GM23338 (cell line): ENCODE results near the gene C5AR1. TPM values are rescaled to one million over a fixed set of nuclear protein-coding genes. Genes with fewer than 3 reads are reported as not detected.

Experiments
- ATAC-seq: fragments of 200-7000 bp; cut with Tn5 transposase; 3 replicates; pipeline ENCODE4 v1.9.1; 2020
- DNase-seq: peaks from one replicate; pipeline ENCODE4 v3.0.0-alpha.2; 2015; ENCODE audit warnings: low spot score
- H2AFZ ChIP-seq: fragments of 200-600 bp; sonication (generic); 2 replicates; pipeline ENCODE4 v1.8.0; 2016; ENCODE audit warnings: antibody characterized with exemption, mild to moderate bottlenecking, moderate library complexity
- H3F3A ChIP-seq: fragments of 200-600 bp; sonication (generic); replicated peaks from 2 replicates; pipeline ENCODE4 v1.8.0; 2017; ENCODE audit warnings: antibody characterized with exemption, mixed run types, low read depth
- H3K27ac ChIP-seq: fragments of 200-600 bp; sonication (generic); 2 replicates; pipeline ENCODE4 v1.6.1; 2016; ENCODE audit warnings: low read depth
- H3K27me3 ChIP-seq: fragments of 200-600 bp; sonication (generic); 2 replicates; pipeline ENCODE4 v1.8.0; 2016; ENCODE audit warnings: mild to moderate bottlenecking, mixed run types, moderate library complexity; ENCODE audit not compliant: insufficient read depth
- H3K36me3 ChIP-seq: fragments of 200-600 bp; sonication (generic); 2 replicates; pipeline ENCODE4 v1.8.0; 2016; ENCODE audit warnings: mild to moderate bottlenecking; ENCODE audit not compliant: insufficient read depth
- H3K4me1 ChIP-seq: fragments of 200-600 bp; sonication (generic); 2 replicates; pipeline ENCODE4 v1.8.0; 2016; ENCODE audit warnings: mild to moderate bottlenecking, moderate library complexity; ENCODE audit not compliant: insufficient read depth
- H3K4me2 ChIP-seq: fragments of 200-600 bp; sonication (generic); 2 replicates; pipeline ENCODE4 v1.7.1; 2017; ENCODE audit warnings: mixed run types
- H3K4me3 ChIP-seq: fragments of 200-600 bp; sonication (generic); 2 replicates; pipeline ENCODE4 v1.6.1; 2016; ENCODE audit warnings: mixed run types
- H3K79me2 ChIP-seq: fragments of 200-600 bp; sonication (generic); replicated peaks from 2 replicates; pipeline ENCODE4 v1.8.0; 2017; ENCODE audit warnings: mild to moderate bottlenecking; ENCODE audit not compliant: insufficient read depth
- H3K9me2 ChIP-seq: fragments of 200-600 bp; sonication (generic); 2 replicates; pipeline ENCODE4 v1.8.0; 2017; ENCODE audit not compliant: insufficient read depth
- H4K20me1 ChIP-seq: fragments of 200-600 bp; sonication (generic); replicated peaks from 2 replicates; pipeline ENCODE4 v1.8.0; 2017; ENCODE audit warnings: mild to moderate bottlenecking; ENCODE audit not compliant: insufficient read depth
- H3K27ac Mint-ChIP-seq: 2 replicates; pipeline ENCODE4 v1.8.0; 2020; ENCODE audit warnings: inconsistent platforms, mild to moderate bottlenecking, moderate library complexity, mixed read lengths
- H3K27me3 Mint-ChIP-seq: 3 replicates; pipeline ENCODE4 v1.8.0; 2022; ENCODE audit warnings: low read depth, mild to moderate bottlenecking, moderate library complexity, mixed read lengths, inconsistent platforms; ENCODE audit not compliant: insufficient read depth, poor library complexity
- H3K36me3 Mint-ChIP-seq: 3 replicates; pipeline ENCODE4 v1.8.0; 2021; ENCODE audit warnings: low read depth, mild to moderate bottlenecking, inconsistent platforms, moderate library complexity, mixed read lengths
- H3K4me1 Mint-ChIP-seq: 3 replicates; pipeline ENCODE4 v1.8.0; 2020; ENCODE audit warnings: mild to moderate bottlenecking, inconsistent platforms, mixed read lengths
- H3K4me3 Mint-ChIP-seq: 3 replicates; pipeline ENCODE4 v1.8.0; 2021; ENCODE audit warnings: moderate library complexity, mild to moderate bottlenecking, inconsistent platforms, mixed read lengths
- H3K9me3 Mint-ChIP-seq: 3 replicates; pipeline ENCODE4 v1.8.0; 2020; ENCODE audit warnings: moderate library complexity, mild to moderate bottlenecking, inconsistent platforms, mixed read lengths
- CREB1 ChIP-seq: fragments of 250-450 bp; sonication (Bioruptor Pico); IDR thresholded peaks from 2 replicates; pipeline ENCODE4 v1.5.0; 2020; ENCODE audit warnings: low read depth, mild to moderate bottlenecking, moderate library complexity
- CTCF ChIP-seq, 2 experiments: fragments of 200-600 bp in 1 of 2; sonication (generic) in 1 of 2; conservative IDR thresholded peaks; 2 replicates each; pipeline versions ENCODE4 v1.5.1 to v1.6.1; 2016 to 2017; ENCODE audit warnings: antibody characterized with exemption in 2 of 2, low read depth in 2 of 2, mild to moderate bottlenecking in 2 of 2, moderate library complexity in 1 of 2
- ETS1 ChIP-seq: IDR thresholded peaks from 2 replicates; pipeline ENCODE4 v1.6.1; 2016; ENCODE audit warnings: antibody characterized with exemption
- EZH2 ChIP-seq: fragments of 200-600 bp; sonication (generic); IDR thresholded peaks from one replicate; pipeline ENCODE4 v1.8.0; 2017; ENCODE audit warnings: antibody characterized with exemption, mild to moderate bottlenecking, low read depth; ENCODE audit not compliant: unreplicated experiment
- EZH2phosphoT487 ChIP-seq: fragments of 200-600 bp; sonication (generic); IDR thresholded peaks from one replicate; pipeline ENCODE4 v1.8.1; 2018; ENCODE audit warnings: antibody characterized with exemption; ENCODE audit not compliant: unreplicated experiment
- JUNB ChIP-seq: IDR thresholded peaks from one replicate; pipeline ENCODE4 v1.6.1; 2016; ENCODE audit warnings: antibody characterized with exemption; ENCODE audit not compliant: unreplicated experiment
- NANOG ChIP-seq: IDR thresholded peaks from 2 replicates; pipeline ENCODE4 v1.6.1; 2016; ENCODE audit warnings: antibody characterized with exemption, borderline replicate concordance
- POLR2AphosphoS5 ChIP-seq: IDR thresholded peaks from 2 replicates; pipeline ENCODE4 v1.6.1; 2016; ENCODE audit warnings: antibody characterized with exemption, low read depth
- REST ChIP-seq: IDR thresholded peaks from one replicate; pipeline ENCODE4 v1.6.1; 2018; ENCODE audit warnings: antibody characterized with exemption; ENCODE audit not compliant: unreplicated experiment
- STAT1 ChIP-seq: IDR thresholded peaks from one replicate; pipeline ENCODE4 v1.6.1; 2016; ENCODE audit warnings: antibody characterized with exemption; ENCODE audit not compliant: unreplicated experiment
- ZNF114 ChIP-seq: fragments of 250-450 bp; sonication (Bioruptor Pico); IDR thresholded peaks from 2 replicates; pipeline ENCODE4 v1.5.0; 2020; ENCODE audit warnings: mild to moderate bottlenecking, moderate library complexity
- ZNF331 ChIP-seq: fragments of 250-450 bp; sonication (Bioruptor Pico); IDR thresholded peaks from 2 replicates; pipeline ENCODE4 v1.5.0; 2020; ENCODE audit warnings: low read depth, mild to moderate bottlenecking, moderate library complexity
- ZNF462 ChIP-seq: fragments of 250-450 bp; sonication (Bioruptor Pico); IDR thresholded peaks from 2 replicates; pipeline ENCODE4 v1.5.0; 2020; ENCODE audit warnings: mild to moderate bottlenecking, moderate library complexity
- polyA plus RNA-seq: library from polyadenylated mRNA; unstranded; fragments of >200 nt; fragmentation: Nextera tagmentation; extraction: Ambion mirVana; gene quantifications from 2 replicates; pipeline ENCODE4 v1.2.1, GENCODE V29; 2016
- total RNA-seq: library from RNA; depleted of rRNA; stranded (reverse); fragments of >200 nt; shearing (Covaris generic); gene quantifications from 2 replicates; pipeline ENCODE4 v1.2.3, GENCODE V29; 2014

C5AR1 gene
- total and polyA plus RNA-seq, 2 experiments from 2014 or later, result 0.08 TPM; not detected in 1

GRCh38 chr19:47323872-47324271 is 14.2 kb downstream of the C5AR1 start:
- ATAC-seq (no peak; the same call in 2 of the 3 replicates), DNase-seq (no peak)
- H3K79me2 ChIP-seq, result no peaks in the 10 kb centered on the region
- H3K9me2 ChIP-seq, result no peaks in the 10 kb centered on the region
- no peaks in the 10 kb centered on the region for H3K4me1 Mint-ChIP-seq
- H3K4me2 ChIP-seq, result no peak overlapping the region
- H3K9me3 Mint-ChIP-seq, result no peaks in the 10 kb centered on the region; the same call in 2 of the 3 replicates
- H3K4me3 ChIP-seq, result no peak overlapping the region
- no peaks in the 10 kb centered on the region for H4K20me1 ChIP-seq
- H3K27ac ChIP-seq, result no peak overlapping the region
- no peaks in the 10 kb centered on the region for H3K36me3 ChIP-seq
- no peaks in the 10 kb centered on the region; the same call in 2 of the 3 replicates for H3K36me3 Mint-ChIP-seq
- H3K4me3 Mint-ChIP-seq, result no peak overlapping the region
- H3F3A ChIP-seq, result no peaks in the 10 kb centered on the region; the same call in 1 of the 2 replicates
- peak overlapping the region; percentile 59; the same call in 1 of the 2 replicates for H2AFZ ChIP-seq
- H3K27ac Mint-ChIP-seq, result no peak overlapping the region; the same call in 1 of the 2 replicates
- no peaks in the 10 kb centered on the region for H3K27me3 ChIP-seq
- TF ChIP-seq ZNF114 (no peak), EZH2phosphoT487 (no peak), CTCF (conservative IDR thresholded peaks at IDR 0.05; ENCODE audit: low read depth in 2 of 2) (no peak), CREB1 (no peak), ZNF462 (CRISPR knock-in tag) (no peak), REST (no peak), STAT1 (no peak), POLR2AphosphoS5 (no peak), ETS1 (no peak), NANOG (no peak), ZNF331 (CRISPR knock-in tag) (no peak), EZH2 (no peak), JUNB (no peak)
- H3K4me1 ChIP-seq, result no peaks in the 10 kb centered on the region
- peaks cover 6% of the 10 kb centered on the region for H3K27me3 Mint-ChIP-seq
